Endothelial cell of umbilical vein (primary cell): ENCODE measurements around the gene SFXN2. TPM values are rescaled to one million over a fixed set of nuclear protein-coding genes. Genes with fewer than 3 reads are reported as not detected.

Source experiments
- BruUV-seq: library from RNA; stranded (reverse); fragments of 400-500 nt; replicated peaks from 2 replicates; lab custom pipeline; 2021; lab: Mats Ljungman, UMichigan
- CTCF ChIA-PET: fragments of 300-600, 350-600 bp; sonication (Branson Sonifier 250); formaldehyde crosslinking; loops from one replicate; lab custom pipeline; 2021; ENCODE audit warnings: antibody characterized with exemption, inconsistent platforms; lab: Charles Lee
- POLR2A ChIA-PET: fragments of 300-600, 350-600 bp; sonication (Branson Sonifier 250); formaldehyde crosslinking; loops from one replicate; lab custom pipeline; 2021; ENCODE audit warnings: antibody characterized with exemption, inconsistent platforms; lab: Charles Lee
- DNase-seq: peaks from one replicate; pipeline ENCODE4 v3.0.0-alpha.2; 2011; ENCODE audit warnings: low read depth, low spot score
- FAIRE-seq: peaks from 2 replicates; lab custom pipeline; 2011; peaks lifted over from hg19 to GRCh38; lab: Jason Lieb, UNC
- H2AFZ ChIP-seq: 2 replicates; pipeline ENCODE4 v1.6.0; 2012; ENCODE audit warnings: low read depth, low read length, control low read depth, inconsistent platforms
- H3K27ac ChIP-seq: 2 replicates; pipeline ENCODE4 v1.5.1; 2011; ENCODE audit warnings: low read depth, mild to moderate bottlenecking, control low read depth, low read length, moderate library complexity; ENCODE audit not compliant: insufficient read depth
- H3K27me3 ChIP-seq, 2 experiments: 2 replicates each; pipeline versions ENCODE4 v1.6.0 to v1.6.1; 2011; ENCODE audit warnings: low read length in 2 of 2, mixed read lengths in 1 of 2; ENCODE audit not compliant: control insufficient read depth in 2 of 2, insufficient read depth in 2 of 2
- H3K36me3 ChIP-seq, 2 experiments: 2 replicates in 1 of 2; 3 replicates in 1 of 2; pipeline ENCODE4 v1.5.1; 2011; ENCODE audit warnings: low read length in 2 of 2, mild to moderate bottlenecking in 1 of 2, moderate library complexity in 1 of 2; ENCODE audit not compliant: control insufficient read depth in 2 of 2, insufficient read depth in 2 of 2; ENCODE audit errors: extremely low read depth in 1 of 2
- H3K4me1 ChIP-seq: 3 replicates; pipeline ENCODE4 v1.5.1; 2011; ENCODE audit warnings: mild to moderate bottlenecking, low read length; ENCODE audit not compliant: control insufficient read depth, insufficient read depth; ENCODE audit errors: extremely low read depth
- H3K4me2 ChIP-seq: 2 replicates; pipeline ENCODE4 v1.6.1; 2011; ENCODE audit warnings: low read length, control low read depth, mixed read lengths; ENCODE audit not compliant: insufficient read depth
- H3K4me3 ChIP-seq, 3 experiments: fragments of 200-600 bp in 1 of 3; sonication (generic), shearing (Covaris generic) in 1 of 3; replicated peaks in 1 of 3; 2 replicates each; pipeline ENCODE4 v1.5.1; 2011 to 2016; ENCODE audit warnings: control low read depth in 3 of 3, low read length in 3 of 3, mild to moderate bottlenecking in 2 of 3, inconsistent platforms in 1 of 3, low read depth in 1 of 3, moderate library complexity in 1 of 3; ENCODE audit not compliant: insufficient read depth in 1 of 3
- H3K79me2 ChIP-seq: 2 replicates; pipeline ENCODE4 v1.6.0; 2012; ENCODE audit warnings: low read length, inconsistent platforms; ENCODE audit not compliant: control insufficient read depth, insufficient read depth
- H3K9ac ChIP-seq: replicated peaks from 2 replicates; pipeline ENCODE3; 2011; ENCODE audit warnings: low read length, control low read depth; ENCODE audit not compliant: insufficient read depth; ENCODE audit errors: extremely low read depth
- H3K9me1 ChIP-seq: replicated peaks from 3 replicates; pipeline ENCODE4 v1.6.0; 2011; ENCODE audit warnings: mild to moderate bottlenecking, low read length; ENCODE audit not compliant: control insufficient read depth, insufficient read depth; ENCODE audit errors: extremely low read depth
- H3K9me3 ChIP-seq: replicated peaks from 2 replicates; pipeline ENCODE4 v1.5.1; 2012; ENCODE audit warnings: low read length, inconsistent platforms; ENCODE audit not compliant: control insufficient read depth, insufficient read depth
- H4K20me1 ChIP-seq: replicated peaks from 2 replicates; pipeline ENCODE3; 2011; ENCODE audit warnings: mild to moderate bottlenecking, low read length; ENCODE audit not compliant: control insufficient read depth, insufficient read depth; ENCODE audit errors: extremely low read depth
- CTCF ChIP-seq, 2 donors: IDR thresholded peaks; 1 replicate in 1 of 2; 2 replicates in 1 of 2; pipeline ENCODE4 v1.5.1; 2011; ENCODE audit warnings: low read length in 2 of 2, mild to moderate bottlenecking in 2 of 2, moderate library complexity in 2 of 2, control low read depth in 1 of 2, inconsistent platforms in 1 of 2, low read depth in 1 of 2; ENCODE audit not compliant: insufficient read depth in 1 of 2; ENCODE audit errors: extremely low read depth in 1 of 2
- FOS ChIP-seq: IDR thresholded peaks from 2 replicates; pipeline ENCODE4 v1.6.1; 2011; ENCODE audit warnings: mild to moderate bottlenecking, low read length, moderate library complexity, borderline replicate concordance; ENCODE audit not compliant: insufficient read depth
- GATA2 ChIP-seq: IDR thresholded peaks from 2 replicates; pipeline ENCODE4 v1.7.0; 2011; ENCODE audit warnings: low read depth, mild to moderate bottlenecking, moderate library complexity, mixed read lengths, low read length; ENCODE audit not compliant: insufficient read length, insufficient read depth
- MYC ChIP-seq: IDR thresholded peaks from one replicate; pipeline ENCODE4 v1.6.1; 2011; ENCODE audit warnings: mild to moderate bottlenecking, low read depth, low read length
- POLR2A ChIP-seq: IDR thresholded peaks from 2 replicates; pipeline ENCODE4 v1.6.1; 2012; ENCODE audit warnings: low read depth, mild to moderate bottlenecking, control low read depth, low read length
- POLR2AphosphoS5 ChIP-seq: IDR thresholded peaks from 2 replicates; pipeline ENCODE4 v1.6.1; 2012; ENCODE audit warnings: low read depth, mild to moderate bottlenecking, control low read depth, low read length, moderate library complexity; ENCODE audit not compliant: insufficient read depth
- dilution Hi-C: fragments of 300-500 bp; cut with MboI; formaldehyde crosslinking; loops from one replicate; pipeline ENCODE4 v1.15.0; 2019; ENCODE audit warnings: low sequenced_read_pairs; ENCODE audit not compliant: extremely low pct_ligation_motif_present
- intact Hi-C: fragments of 100-400 bp; cut with micrococcal nuclease; formaldehyde crosslinking; loops from one replicate; pipeline ENCODE4 v1.10.0; 2022
- polyA plus RNA-seq, 4 experiments: library from polyadenylated mRNA; depleted of rRNA in 3 of 4; stranded (reverse) in 3 of 4; unstranded in 1 of 4; fragments of >200 nt; gene quantifications; 2 replicates each; pipeline versions ENCODE4 v1.2.1 to v1.2.3, GENCODE V29; 2011 to 2012; ENCODE audit warnings: missing spikeins in 1 of 4
- total RNA-seq: library from RNA; stranded (reverse); gene quantifications from 2 replicates; pipeline ENCODE4 v1.2.3, GENCODE V29; 2021

SFXN2 gene
- total and polyA plus RNA-seq, 2 donors (not counting 3 experiments of a cell fraction or from before 2014, with no cell fraction given) = 9.8 to 17.0 TPM

DNA sequence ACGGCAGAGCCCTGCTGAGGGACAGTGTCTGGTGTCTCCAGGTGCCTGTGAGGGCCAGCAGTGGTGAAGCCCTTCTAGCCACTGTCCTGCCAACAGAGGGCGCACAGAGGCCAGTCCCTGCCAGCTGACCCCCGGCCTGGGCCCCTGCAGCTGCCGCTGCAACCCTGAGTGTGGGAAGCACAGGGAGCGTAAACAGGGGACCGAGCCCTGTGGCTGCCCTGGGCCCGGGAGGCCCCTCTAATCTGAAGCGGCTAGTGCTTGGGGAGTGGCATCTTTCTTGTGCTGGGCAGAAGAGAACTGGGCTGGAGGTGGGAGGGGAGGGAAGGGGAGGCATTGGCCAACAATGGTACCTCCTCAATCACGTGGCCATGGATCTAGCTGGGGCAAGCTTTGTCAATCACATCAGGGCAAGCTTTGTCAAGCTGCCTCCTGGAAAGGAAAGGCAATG lies 35.6 kb upstream of the SFXN2 start:
- intact Hi-C loops (loop anchor here (1.0 to 2.0 kb wide), 2 partner anchors 34 to 222 kb away; no protein-coding TSS in a partner anchor), dilution Hi-C loops (no loop called here)
- DNase-seq = peak; percentile 68
- no TSS peak for BruUV-seq
- Histone ChIP-seq H3K36me3 (no peaks in the 10 kb centered on the region), H3K4me2 (no peak overlapping the region), H3K79me2 (no peaks in the 10 kb centered on the region), H4K20me1 (no peaks in the 10 kb centered on the region), H3K9me3 (no peaks in the 10 kb centered on the region), H3K9ac (no peak overlapping the region), H3K27ac (no peak overlapping the region), H3K4me1 (peaks cover under 1% of the 10 kb centered on the region), H2AFZ (peak overlapping the region; percentile 30), H3K4me3 (no peak overlapping the region), H3K9me1 (no peaks in the 10 kb centered on the region), H3K27me3 (no peaks in the 10 kb centered on the region)
- peak; percentile 88 for FAIRE-seq
- ChIA-PET CTCF (interaction anchor here (0.6 to 8.1 kb wide), 20 partner anchors 9 to 376 kb away, joined by 3 to 75 read pairs (median 4); partner anchors contain the start of genes ARL3 and AS3MT), POLR2A (no interaction called here)
- peak; percentile 77 to 94 for TF ChIP-seq CTCF (IDR thresholded peaks at IDR 0.05; ENCODE audit: extremely low read depth in 1 of 2, insufficient read depth in 1 of 2, low read depth in 1 of 2, low read length in 2 of 2)
- TF ChIP-seq MYC = no peak
- TF ChIP-seq POLR2A = no peak

DNA sequence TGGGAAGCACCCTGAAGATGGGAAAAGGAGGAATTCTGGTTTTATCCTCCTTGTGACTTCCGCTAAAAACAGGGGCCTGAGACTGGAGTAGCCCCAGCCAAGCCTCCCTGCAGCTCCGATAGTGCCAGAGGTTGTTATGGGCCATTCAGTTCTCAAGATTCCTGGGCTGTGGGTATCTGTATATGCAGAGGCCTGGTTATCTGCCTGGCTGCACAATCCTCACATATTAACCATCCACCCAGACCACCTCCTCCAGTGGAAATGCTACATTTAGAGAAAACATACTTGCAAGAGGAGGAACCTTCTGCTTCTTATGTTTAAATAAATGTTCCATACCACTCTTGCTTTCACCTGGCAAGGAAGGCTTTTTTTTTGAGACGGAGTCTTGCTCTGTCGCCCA lies 34.8 kb upstream of the SFXN2 start:
- BruUV-seq = no TSS peak
- ChIA-PET CTCF (interaction anchor here (0.7 to 8.1 kb wide), 15 partner anchors 9 to 226 kb away, joined by 3 to 75 read pairs (median 6); partner anchors contain the start of gene ARL3), POLR2A (interaction anchor here (0.6 kb wide), 1 partner anchor 137 kb away, joined by 6 read pairs; no protein-coding TSS in a partner anchor)
- intact Hi-C loops (loop anchor here (1.0 to 2.0 kb wide), 2 partner anchors 33 to 222 kb away; no protein-coding TSS in a partner anchor), dilution Hi-C loops (no loop called here)
- Histone ChIP-seq H3K36me3 (no peaks in the 10 kb centered on the region), H2AFZ (no peak overlapping the region), H3K4me1 (no peaks in the 10 kb centered on the region), H3K4me3 (no peak overlapping the region), H4K20me1 (no peaks in the 10 kb centered on the region), H3K4me2 (no peak overlapping the region), H3K9ac (no peak overlapping the region), H3K27me3 (no peaks in the 10 kb centered on the region), H3K9me1 (no peaks in the 10 kb centered on the region), H3K79me2 (no peaks in the 10 kb centered on the region), H3K9me3 (no peaks in the 10 kb centered on the region), H3K27ac (no peak overlapping the region)
- no peak for TF ChIP-seq POLR2AphosphoS5
- TF ChIP-seq FOS = no peak
- no peak for TF ChIP-seq GATA2
- FAIRE-seq = no peak
- DNase-seq = no peak
